ENCODE results near the gene HOTAIR. TPM values are rescaled to one million over a fixed set of nuclear protein-coding genes. Genes with fewer than 3 reads are reported as not detected.

The HOTAIR gene
- total RNA-seq, 1 donor from 2014 or later, result 6.6 TPM

DNA sequence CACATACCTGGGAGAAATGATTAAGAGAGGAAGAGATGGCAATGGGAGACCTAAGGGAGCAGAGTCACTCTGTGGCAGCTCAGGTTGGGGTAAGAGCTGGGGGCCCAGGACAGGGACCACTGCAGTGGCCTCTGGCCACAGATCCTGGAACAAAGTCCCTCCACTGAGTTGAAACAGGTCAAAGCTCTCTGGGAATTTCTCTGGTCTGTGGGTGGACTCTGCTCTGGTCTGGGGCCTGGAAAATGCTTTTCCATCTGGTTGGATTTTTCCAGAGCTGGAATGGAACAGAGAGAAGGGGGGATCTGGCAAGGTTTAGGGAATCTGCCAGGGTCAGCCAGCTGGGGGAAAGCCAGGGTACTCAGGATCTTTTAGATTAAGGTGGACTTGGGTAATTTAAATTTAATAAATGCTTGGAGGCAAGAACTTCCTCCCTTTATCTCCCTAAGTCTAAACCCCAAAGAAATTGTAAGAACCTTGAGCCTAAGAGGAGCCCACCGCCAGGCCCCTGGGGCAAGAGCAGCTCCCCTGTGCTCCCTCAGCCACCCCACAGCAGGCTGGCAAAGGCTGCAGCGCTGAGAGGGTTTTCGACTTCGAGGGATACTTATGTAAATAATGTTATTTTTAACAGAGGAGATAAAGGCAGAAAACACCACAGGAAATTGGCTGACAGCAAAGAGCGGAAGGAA lies 13.9 kb upstream of the HOTAIR start:
- no peak for DNase-seq (ENCODE audit: low spot score)

DNA sequence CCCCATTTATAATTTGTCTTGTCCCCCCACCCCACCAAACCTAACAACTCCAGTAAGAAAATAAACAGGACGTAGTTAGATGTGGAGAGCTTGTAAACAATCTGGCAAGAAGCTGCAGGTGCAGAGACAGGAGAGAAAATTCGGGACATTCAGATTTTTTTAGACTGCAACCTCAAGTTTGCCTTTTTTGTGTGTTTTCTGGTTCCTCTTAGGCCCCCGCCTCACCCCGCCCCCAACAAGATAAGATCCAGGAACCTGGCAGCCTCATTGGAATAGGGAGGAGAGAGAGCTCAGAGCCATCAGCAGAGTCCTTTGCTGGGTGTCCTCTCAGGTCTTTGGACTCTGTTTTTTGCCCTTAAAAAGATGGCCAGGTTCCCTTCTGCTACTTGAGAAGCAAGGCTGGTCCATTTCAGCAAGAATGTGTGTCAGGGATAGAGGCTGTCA lies 13.1 kb upstream of the HOTAIR start:
- no peak for DNase-seq (ENCODE audit: low spot score)

DNA sequence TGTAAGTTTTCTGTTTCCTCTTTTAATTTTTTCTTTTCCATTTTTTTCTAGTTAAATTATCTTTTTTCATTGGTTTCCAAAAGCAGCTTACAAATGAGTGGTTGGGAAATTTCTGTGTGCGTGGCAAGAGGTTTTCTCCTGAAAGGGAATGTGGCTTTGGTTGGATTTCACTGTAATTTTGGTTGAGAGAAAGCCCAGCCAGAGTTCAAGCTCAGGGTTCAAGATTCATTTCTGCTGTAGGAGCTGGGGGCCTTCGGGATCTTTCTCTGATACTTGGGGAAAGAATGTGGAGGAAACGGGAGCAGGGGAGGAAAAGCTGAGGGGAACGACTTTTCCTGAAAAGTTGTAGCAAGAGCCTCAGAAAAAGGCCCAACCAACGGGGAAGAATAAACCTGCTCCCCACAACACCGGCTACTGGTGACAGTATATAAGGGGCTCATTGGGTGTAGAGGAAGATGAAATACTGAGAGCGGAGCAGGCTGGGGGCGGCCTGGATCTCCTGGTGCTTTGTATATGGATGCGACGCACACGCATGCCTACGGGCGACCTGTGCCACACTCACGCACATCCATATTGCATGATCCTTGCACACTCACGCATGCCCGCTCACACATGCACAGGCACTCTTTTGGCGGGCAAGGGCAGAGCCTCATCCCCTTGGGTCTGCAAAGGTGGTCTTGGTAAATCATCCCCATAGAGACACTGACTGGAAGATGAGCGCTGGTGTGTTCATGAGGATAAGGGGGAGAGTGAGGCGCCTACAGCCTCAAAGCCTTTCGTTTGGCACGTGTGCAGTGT lies 12.1 kb upstream of the HOTAIR start:
- no peak for DNase-seq (ENCODE audit: low spot score)

DNA sequence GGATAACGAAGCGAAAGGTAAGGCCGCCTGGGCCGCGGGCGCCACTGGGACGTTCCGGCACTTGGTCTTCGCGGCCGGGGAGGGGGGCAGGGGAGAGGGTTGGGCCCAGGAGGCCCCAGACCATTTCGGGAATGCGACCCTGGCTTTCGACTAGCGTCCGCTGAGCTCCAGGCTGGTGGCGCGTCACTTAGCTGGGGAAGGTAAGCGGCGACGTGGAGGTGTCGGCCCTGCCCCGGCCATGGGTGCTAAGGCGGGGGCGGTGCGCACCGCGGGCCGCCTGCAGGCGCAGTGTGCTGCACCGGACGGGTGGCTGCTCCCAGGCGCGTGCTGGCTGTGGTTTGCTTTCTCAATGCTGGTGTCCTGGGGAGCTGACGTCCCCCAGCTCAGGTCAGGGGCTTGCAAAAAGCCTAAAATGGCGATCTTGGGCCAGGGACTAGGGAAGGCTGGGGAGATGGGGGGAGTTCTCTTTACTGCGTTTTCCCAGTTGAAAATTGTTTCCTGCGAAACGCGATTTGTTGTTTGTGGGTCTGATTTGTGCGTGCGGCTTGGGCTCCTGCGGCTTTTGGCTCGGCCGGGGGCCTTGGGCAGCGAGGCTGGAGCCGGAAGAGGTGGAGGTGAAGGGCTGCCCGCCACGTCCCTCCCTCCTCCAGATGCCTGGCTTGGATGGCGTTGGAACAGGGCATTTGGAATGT lies 11.4 kb upstream of the HOTAIR start:
- no peak for DNase-seq (ENCODE audit: low spot score)

DNA sequence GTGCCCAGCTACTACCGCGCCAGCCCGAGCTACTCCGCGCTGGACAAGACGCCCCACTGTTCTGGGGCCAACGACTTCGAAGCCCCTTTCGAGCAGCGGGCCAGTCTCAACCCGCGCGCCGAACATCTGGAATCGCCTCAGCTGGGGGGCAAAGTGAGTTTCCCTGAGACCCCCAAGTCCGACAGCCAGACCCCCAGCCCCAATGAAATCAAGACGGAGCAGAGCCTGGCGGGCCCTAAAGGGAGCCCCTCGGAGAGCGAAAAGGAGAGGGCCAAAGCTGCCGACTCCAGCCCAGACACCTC lies 10.9 kb upstream of the HOTAIR start:
- no peak for DNase-seq (ENCODE audit: low spot score)

DNA sequence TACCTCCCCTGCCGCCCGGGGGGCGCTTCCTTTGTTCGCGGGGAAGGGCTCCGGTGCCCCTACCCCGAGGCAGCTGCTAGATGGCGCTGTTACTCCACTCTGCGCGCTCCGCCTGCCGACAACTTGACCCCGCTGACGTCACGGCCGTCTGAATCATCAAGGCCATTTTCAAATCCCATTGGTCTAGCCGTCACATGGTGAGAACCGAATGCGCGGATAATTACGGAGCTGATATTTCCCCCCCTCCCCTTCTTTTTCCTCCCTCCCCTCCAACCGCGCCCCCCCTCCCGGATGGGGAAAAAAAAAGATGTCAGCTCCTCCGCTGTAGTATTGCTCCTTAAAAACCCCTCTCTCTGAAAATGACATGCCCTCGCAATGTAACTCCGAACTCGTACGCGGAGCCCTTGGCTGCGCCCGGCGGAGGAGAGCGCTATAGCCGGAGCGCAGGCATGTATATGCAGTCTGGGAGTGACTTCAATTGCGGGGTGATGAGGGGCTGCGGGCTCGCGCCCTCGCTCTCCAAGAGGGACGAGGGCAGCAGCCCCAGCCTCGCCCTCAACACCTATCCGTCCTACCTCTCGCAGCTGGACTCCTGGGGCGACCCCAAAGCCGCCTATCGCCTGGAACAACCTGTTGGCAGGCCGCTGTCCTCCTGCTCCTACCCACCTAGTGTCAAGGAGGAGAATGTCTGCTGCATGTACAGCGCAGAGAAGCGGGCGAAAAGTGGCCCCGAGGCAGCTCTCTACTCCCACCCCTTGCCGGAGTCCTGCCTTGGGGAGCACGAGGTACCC lies 10.3 kb upstream of the HOTAIR start, which contains the start of gene HOXC10:
TSS of gene HOXC10 (plus strand) at position 246 of the 791 bp plus-strand sequence. CDS start at position 360, 114 bp downstream.
- DNase-seq (ENCODE audit: low spot score), result peak; percentile 94

DNA sequence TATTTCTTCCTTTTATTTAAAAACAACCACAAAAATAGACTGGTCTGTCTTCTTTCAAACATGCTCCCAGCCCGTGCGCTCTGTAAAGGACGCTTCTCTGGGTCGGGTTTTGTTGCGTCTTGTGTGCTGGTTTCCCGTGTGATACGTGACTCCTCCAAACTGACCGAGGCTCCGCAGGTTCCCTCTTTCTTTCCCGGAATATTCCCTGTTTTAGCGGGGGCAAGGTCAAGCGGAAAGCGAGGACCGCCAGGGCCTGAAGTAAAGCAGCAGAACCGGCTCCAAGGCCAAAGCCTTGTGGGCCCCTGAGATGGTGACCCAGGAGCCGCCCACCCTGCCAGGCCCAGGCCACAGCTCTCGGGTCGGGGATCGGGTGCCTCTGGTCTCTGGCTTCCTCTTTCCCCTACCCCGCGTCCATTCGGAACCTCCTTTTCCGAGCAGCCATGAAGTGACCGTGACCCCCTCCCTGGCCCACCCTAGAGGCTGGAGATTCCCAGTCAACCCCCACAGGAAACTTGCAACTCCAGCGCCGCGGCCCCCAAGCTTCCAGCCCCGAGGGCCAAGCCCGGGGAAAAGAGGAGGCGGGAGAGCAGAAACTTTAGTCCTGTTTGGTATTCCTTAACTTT lies 9.3 kb upstream of the HOTAIR start:
- no peak for DNase-seq (ENCODE audit: low spot score)

DNA sequence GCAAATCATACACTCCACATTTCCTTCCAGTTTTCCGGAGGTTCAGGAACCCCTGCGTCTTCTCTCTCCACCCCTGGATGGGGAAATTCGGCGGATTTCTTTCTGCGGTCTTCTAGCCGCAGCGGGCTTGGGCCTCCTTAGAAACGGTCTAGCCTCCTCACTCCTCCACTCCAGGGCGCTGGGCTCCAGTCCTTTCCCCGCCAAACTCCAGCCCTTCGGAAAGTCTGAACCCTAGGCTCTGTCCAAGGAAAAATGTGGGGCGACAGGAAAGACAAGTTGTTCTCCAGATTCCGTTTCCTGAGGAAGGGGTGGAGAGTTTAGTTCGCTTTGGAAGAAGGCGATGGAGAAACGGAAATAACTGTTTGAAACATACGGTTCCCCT lies 8.8 kb upstream of the HOTAIR start:
- no peak for DNase-seq (ENCODE audit: low spot score)

DNA sequence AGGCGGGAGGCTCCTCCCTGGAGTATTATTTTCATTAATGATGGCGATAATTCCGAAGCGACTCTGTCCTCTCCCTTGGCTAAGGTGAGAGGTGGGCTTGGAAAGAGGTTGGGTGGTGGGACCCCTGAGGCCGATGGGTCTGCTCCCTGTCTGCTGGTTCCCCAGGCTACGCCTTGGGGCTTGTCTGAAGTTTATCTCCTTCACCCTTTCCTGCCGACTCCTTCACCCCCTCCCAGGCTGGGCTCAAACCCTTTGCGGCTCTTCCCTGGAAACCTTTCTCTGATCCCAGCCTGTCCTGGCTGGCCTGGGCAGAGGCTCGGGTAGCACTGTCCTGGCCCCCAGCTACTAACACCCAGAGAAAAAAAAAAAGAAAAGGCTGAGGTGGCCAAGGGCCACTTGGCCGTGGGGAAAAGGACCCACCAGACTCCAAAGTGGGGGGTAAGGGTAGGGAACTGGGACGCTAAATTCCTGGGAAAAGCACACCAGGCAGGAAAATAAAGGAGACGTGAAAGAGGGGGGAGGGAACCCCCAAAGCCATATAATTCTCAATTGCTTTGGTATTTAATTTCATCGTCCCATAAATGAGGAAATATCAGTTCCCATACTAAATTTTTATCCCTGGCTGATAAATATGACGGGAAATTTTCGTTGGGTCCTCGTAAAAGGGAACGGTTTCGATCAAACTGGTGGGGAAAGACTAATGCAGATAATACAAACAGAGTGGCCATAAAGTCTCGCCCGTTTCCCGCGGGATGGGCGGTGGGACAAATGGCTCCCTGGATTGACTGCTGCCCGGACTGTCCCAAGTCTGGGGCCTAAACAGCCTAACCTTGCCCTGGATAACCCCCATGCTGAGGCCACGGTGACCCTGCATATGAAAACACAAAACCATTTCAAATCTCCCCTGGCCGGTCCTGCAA lies 8.2 kb upstream of the HOTAIR start:
- no peak for DNase-seq (ENCODE audit: low spot score)

DNA sequence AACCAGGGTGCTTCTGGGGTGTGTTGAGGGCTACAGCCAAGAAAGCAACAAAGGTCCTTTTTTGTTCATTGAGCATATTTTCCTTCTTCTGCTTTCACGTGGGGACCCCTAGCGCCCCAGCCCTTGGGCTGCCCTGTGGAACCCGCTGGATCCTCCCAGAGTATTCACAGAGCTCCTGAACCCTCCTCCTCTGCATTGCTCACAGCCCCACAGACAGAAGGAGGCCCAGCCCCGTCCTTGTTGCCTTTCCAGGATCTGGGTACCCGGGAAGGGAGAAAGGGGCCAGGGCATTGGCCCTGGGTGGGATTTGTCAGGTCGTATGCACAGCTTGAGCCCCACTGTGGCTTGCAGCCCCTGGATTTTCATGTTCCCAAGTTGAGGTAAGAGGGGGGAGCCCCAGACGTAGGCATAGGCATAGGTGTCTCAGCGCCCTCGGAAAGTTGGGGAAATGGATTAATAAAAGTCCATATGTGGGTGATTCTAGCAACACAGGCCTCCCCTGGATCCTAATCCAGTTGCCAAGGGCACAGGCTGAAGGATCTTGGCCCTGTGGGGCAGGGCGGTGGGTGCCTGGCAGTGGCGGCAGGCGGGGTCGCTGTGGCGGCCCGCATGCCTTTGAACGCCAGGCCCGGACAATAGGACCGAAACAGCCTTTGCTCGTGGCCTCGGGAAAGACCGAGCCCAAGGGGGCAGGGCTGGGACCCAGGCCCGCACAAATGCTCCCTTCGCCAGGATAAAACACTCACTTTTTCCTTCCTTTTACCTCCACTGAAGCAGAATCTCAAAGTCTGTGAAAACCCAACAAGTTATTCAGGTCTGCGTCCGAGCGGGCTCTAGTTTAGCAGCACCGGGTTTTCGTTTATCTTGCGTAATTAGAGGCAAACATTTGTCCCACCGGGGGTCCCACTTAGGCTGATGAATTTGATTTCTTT lies 7.1 kb upstream of the HOTAIR start:
- DNase-seq (ENCODE audit: low spot score), result no peak

DNA sequence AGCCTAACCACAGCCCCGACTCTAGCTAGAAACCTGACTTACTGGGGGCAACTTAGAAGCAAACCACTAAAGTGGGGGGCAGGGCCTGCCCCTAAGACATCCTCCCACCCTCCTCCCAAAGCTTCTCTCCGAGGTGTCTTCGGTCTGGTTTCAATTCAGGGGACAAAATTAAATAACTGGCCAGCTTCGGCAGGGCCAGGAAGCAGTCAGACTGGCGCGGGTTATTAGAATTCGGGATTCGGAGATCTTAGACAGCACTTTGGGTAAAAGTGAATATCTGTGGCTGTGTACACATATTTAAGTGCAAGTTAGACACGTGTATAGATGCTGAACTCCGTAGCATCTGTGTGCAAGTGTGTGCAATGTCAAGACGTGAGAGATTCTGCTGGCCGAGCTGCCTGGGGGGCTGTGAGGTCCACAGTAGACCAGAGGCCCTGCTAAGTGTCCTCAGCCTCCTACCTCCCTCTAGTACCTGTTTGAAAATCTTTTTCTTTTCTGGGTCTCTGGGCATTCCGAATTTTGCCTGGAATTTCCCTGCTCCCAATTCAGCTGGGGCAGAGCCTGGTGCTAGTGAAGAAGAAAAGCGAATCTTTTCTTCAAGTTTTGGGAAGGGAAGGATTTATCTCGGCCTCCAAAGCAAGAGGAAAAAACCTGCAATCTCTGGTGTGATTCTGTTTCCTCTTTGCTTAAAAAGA lies 6.2 kb upstream of the HOTAIR start:
- no peak for DNase-seq (ENCODE audit: low spot score)

DNA sequence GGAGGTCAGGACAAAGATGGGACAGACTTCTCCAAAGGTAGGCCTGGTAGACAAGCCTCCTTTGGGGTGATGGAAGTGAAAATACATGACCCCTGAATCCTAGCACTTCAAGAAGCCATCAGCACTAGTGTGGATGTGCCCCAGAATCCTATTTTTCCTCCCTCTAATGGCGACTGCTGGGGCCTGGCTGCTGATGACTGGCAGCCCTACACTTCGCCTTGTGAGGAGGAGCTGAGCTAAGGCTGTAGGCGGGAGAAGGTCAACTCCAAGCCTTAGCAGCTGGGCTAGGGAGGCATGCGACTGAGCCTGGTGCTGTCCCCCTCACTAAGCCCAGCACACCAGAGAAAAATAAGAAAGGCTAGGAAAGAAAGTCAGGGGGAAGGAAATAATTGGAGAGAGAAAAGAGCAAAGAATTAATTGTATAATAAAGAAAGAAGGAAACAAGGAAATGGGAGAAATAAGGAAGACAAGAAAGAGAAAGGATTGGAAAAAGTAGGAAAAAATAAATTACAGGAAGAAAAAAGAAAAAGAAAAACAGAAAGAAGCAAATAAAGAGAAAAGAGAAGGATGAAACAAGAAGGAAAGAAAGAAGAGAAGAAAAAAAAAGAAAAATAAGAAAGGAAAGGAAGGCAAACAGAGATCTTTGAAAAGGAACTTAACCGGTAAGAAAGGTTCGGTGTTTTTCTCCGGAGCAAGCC lies 5.5 kb upstream of the HOTAIR start:
- DNase-seq (ENCODE audit: low spot score), result no peak

DNA sequence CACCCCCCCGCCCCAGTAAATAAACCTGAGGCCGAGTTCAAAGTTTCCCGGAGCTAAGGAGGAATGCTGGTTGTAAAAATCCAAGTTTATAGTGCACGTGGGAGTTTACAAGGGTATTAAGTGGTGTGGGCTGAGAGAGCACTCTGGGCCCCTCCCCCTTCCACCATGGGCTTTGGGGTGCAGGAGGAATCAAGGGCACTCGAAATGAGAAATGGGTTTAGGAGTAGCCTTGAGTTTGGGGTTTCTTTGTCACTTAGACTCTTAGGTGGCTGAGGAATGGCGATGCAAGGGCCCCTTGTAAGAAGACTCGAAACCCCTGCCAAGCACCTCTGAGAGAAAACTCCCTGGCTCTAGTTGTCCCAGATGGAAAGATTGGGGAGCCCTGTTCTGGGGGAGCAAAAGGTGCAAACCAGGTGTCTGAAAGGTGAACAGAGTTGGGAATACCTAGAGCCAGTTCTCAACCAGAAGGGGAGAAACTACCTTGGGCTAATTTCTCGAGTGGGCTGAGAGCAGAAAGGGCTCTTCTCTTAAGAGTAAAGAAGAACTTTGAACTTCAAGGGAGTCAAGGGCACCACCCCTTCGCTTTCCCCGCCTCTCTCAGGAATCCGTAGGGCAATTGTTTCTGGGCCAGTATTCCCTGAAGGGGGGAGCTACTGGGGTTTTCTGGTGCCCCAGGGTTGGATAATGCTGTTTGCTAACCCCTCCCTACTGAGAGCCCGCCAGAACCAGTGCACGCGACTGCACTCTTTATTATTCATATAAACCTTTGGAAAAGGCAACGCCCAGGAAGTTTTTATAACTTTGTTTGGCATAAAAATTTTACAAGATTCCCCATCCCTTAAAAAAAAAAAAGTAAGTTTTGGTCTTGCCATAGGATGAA lies 4.0 kb upstream of the HOTAIR start:
- no peak for DNase-seq (ENCODE audit: low spot score)

DNA sequence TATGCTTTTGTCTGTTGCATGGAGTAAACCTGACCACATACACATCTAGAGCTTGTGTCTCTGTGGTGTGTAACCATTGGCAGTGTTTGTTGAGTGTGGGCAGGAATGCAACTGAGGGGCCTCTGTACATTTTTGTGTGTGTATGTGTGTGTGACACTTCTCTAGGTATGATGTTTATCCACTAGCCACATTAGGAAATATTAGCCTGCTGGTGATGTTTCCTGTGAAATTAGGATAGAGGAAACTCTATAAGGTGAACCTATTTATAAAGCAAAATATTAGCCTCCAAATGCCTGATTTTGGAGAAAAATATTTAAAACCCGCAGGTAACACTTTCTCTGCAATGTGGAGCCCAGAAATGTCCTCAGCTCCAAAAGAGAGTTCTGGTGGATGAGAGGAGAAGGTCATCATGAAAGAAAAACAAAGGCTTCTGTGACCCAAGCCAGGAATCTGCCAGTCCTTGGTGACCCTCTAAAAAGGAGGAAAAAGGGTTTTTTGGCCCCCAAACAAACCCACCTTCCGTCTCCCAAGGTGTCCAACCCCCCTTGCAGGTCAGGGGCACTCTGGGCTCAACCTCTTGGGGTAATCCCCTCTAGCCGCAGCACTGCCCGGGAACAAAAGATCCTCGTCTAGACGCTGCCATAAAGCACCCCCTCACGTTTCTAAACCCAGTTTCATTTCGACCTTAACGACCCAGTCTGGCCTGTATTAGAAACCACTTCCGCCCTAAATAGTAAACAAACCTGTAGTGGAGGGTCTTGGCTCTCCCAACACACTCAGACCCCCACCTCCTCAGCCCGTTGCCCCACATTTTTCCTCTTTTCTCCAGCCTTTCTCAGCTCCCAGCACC lies 3.1 kb upstream of the HOTAIR start:
- DNase-seq (ENCODE audit: low spot score), result no peak

DNA sequence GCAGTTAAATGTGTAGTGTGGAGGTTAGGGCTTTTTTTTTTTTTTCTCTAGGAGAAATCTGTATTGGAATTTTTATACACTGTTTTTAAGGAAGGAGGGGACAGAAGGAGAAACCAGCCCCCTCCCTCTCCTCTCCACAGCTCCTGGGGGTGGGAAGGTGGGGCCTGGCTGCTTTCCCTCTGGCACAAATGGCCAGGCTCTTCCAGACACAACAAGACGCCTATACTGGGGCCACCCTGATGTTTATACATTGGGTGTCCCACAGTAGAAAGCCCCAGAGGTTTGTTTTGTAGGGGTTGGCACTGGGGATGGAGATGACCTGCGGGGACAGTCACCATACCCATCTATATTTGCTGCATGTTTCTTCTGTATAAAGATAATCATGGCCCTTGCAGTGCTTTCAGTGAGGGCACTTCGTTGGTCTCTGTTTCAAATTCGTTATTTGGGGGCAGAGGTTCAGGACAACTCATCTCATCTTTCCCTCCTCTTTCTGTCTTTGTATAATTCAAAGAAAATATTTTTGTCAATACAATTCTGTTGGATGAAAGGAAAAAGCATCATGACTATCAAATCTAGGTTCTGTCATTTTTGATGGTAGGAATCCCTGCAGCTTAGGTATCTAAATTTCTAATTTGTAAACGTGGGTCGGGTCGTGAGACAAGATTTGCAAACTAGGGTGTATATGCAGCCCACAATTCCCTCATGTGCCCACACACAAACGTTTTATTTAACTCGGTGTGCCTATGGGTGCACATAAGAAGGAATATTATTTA lies 2.3 kb upstream of the HOTAIR start:
- no peak for DNase-seq (ENCODE audit: low spot score)

Data from ureter (tissue), 1 donor.